ENCODE results near the gene ROCK2. TPM values are rescaled to one million over a fixed set of nuclear protein-coding genes. Genes with fewer than 3 reads are reported as not detected.

Gene ROCK2
- total and polyA plus RNA-seq, 2 of the 8 experiments (the other 6 are each of a cell fraction or from before 2014, with no cell fraction given), result 2.7 to 29.0 TPM

- Histone ChIP-seq H2BK5ac (ENCODE audit: low read depth, low read length) (no peak overlapping the region), H3K18ac (ENCODE audit: extremely low read depth, low read length) (no peak overlapping the region), H4K8ac (ENCODE audit: extremely low read depth, insufficient read depth, low read length) (no peak overlapping the region), H3K56ac (replicated peaks; ENCODE audit: insufficient read length, low read depth, low read length) (no peak overlapping the region), H3K36me3 (ENCODE audit: control insufficient read depth in 2 of 4, insufficient read depth in 4 of 4, low read length in 3 of 4) (peaks cover 0 to 3% (median 0%) of the 10 kb centered on the region in 4 experiments; a peak in 1 of 8 replicates), H3K79me2 (ENCODE audit: control insufficient read depth in 1 of 2, insufficient read depth in 2 of 2, low read length in 2 of 2) (0 out of 4 replicates have a peak, but pooled peaks cover 0 to 12% of the 10 kb centered on the region in 2 experiments), H2BK15ac (ENCODE audit: low read length) (no peak overlapping the region), H2BK20ac (ENCODE audit: low read length) (no peak overlapping the region), H2BK120ac (replicated peaks; ENCODE audit: low read depth, low read length) (no peak overlapping the region), H3K14ac (ENCODE audit: insufficient read length) (no peak overlapping the region), H2AFZ (ENCODE audit: low read length) (no peak overlapping the region), H4K5ac (ENCODE audit: insufficient read length, low read depth, low read length) (no peak overlapping the region), H3K27ac (ENCODE audit: low read depth, low read length) (no peak overlapping the region), H3K4me1 (replicated peaks in 1 of 4; ENCODE audit: control insufficient read depth in 3 of 4, insufficient read depth in 4 of 4, low read length in 3 of 4) (no peaks in the 10 kb centered on the region), H4K91ac (replicated peaks; ENCODE audit: insufficient read length, low read length) (no peak overlapping the region), H3K9me3 (ENCODE audit: insufficient read depth in 2 of 2, low read depth in 1 of 2, low read length in 1 of 2) (no peaks in the 10 kb centered on the region), H3K27me3 (replicated peaks in 1 of 4; ENCODE audit: control insufficient read depth in 3 of 4, extremely low read depth in 1 of 4, insufficient read depth in 3 of 4, low read length in 3 of 4) (no peaks in the 10 kb centered on the region), H3K4me3 (ENCODE audit: extremely low read depth in 1 of 4, insufficient read depth in 2 of 4, low read depth in 3 of 4, low read length in 4 of 4) (no peak overlapping the region), H3K23me2 (ENCODE audit: low read depth, low read length) (no peaks in the 10 kb centered on the region; the same call in 1 of the 2 replicates), H3K9ac (replicated peaks in 1 of 4; ENCODE audit: extremely low read depth in 1 of 4, low read depth in 3 of 4, low read length in 3 of 4) (no peak overlapping the region), H3K4ac (replicated peaks; ENCODE audit: insufficient read length, low read depth, low read length) (no peak overlapping the region), H3K4me2 (ENCODE audit: insufficient read depth in 1 of 2, low read depth in 2 of 2, low read length in 2 of 2) (no peak overlapping the region), H2BK12ac (ENCODE audit: low read depth, low read length) (no peak overlapping the region), H3K79me1 (ENCODE audit: low read depth, low read length) (no peaks in the 10 kb centered on the region), H4K20me1 (replicated peaks in 1 of 2; ENCODE audit: control insufficient read depth in 1 of 2, insufficient read depth in 2 of 2, low read length in 2 of 2) (no peaks in the 10 kb centered on the region), H2AK5ac (ENCODE audit: low read depth, low read length) (no peak overlapping the region), H3K23ac (ENCODE audit: insufficient read length) (no peak overlapping the region)
- CTCF ChIA-PET (ENCODE audit: partially characterized antibody), result interaction anchor here (0.9 to 2.9 kb wide), 10 partner anchors 89 to 184 kb away, joined by 3 to 20 read pairs (median 4); partner anchors contain the start of gene ROCK2
- 88 to 100% methylated on average over 2 of the region's 2 CpGs for WGBS, 2 experiments (ENCODE audit: extremely low coverage in 1 of 2, insufficient coverage in 1 of 2, insufficient read length in 1 of 2, insufficient replicate concordance in 2 of 2, low coverage in 1 of 2, low lambda C conversion rate in 2 of 2, missing lambda C conversion rate in 1 of 2)
- FAIRE-seq (no peak), DNase-seq (ENCODE audit: low read depth in 1 of 2, low spot score in 2 of 2) (no peak)
- POLR2A ChIA-PET (ENCODE audit: partially characterized antibody), result no interaction called here
- TF ChIP-seq RAD21 (IDR thresholded peaks at IDR 0.05 in 1 of 2, conservative IDR thresholded peaks at IDR 0.05 in 1 of 2; ENCODE audit: low read depth in 2 of 2, low read length in 2 of 2), result no peak
- TF ChIP-seq FOSL1 (IDR thresholded peaks at IDR 0.05; ENCODE audit: insufficient read depth, low read depth, low read length), result no peak
- TF ChIP-seq EZH2 (IDR thresholded peaks at IDR 0.05; ENCODE audit: low read depth, low read length, severe bottlenecking), result no peak
- no peak for TF ChIP-seq SP2 (IDR thresholded peaks at IDR 0.05; ENCODE audit: low read length)
- no peak for TF ChIP-seq CEBPB (IDR thresholded peaks at IDR 0.05; ENCODE audit: low read depth, low read length)
- TF ChIP-seq POLR2AphosphoS5 (IDR thresholded peaks at IDR 0.05; ENCODE audit: low read depth, low read length), result no peak
- TF ChIP-seq, protein P1, sequence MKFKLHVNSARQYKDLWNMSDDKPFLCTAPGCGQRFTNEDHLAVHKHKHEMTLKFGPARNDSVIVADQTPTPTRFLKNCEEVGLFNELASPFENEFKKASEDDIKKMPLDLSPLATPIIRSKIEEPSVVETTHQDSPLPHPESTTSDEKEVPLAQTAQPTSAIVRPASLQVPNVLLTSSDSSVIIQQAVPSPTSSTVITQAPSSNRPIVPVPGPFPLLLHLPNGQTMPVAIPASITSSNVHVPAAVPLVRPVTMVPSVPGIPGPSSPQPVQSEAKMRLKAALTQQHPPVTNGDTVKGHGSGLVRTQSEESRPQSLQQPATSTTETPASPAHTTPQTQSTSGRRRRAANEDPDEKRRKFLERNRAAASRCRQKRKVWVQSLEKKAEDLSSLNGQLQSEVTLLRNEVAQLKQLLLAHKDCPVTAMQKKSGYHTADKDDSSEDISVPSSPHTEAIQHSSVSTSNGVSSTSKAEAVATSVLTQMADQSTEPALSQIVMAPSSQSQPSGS (IDR thresholded peaks at IDR 0.05; ENCODE audit: low read length), result no peak
- TF ChIP-seq SRF (IDR thresholded peaks at IDR 0.05; ENCODE audit: low read depth, low read length), result no peak
These were observed 108.9 kb downstream of the ROCK2 start for GRCh38 chr2:11235583-11235982.

Measured in H1 (cell line).